Stomach smooth muscle (tissue), 2 donors: Measurements from ENCODE around the gene ASTL.

Experiments
- H3K27ac ChIP-seq: one replicate; pipeline ENCODE4 v1.7.0; 2013; ENCODE audit warnings: mild to moderate bottlenecking, low read length, inconsistent platforms
- H3K27me3 ChIP-seq, 2 donors: one replicate each; pipeline ENCODE4 v1.7.0; 2013; ENCODE audit warnings: low read length in 2 of 2; ENCODE audit not compliant: insufficient read depth in 2 of 2, control insufficient read depth in 1 of 2
- H3K36me3 ChIP-seq, 2 donors: one replicate each; pipeline ENCODE4 v1.7.0; 2013; ENCODE audit warnings: low read length in 2 of 2; ENCODE audit not compliant: control insufficient read depth in 2 of 2, insufficient read depth in 2 of 2
- H3K4me1 ChIP-seq: one replicate; pipeline ENCODE4 v1.7.0; 2013; ENCODE audit warnings: low read length; ENCODE audit not compliant: control insufficient read depth, insufficient read depth
- H3K4me3 ChIP-seq, 2 donors: one replicate each; pipeline ENCODE4 v1.7.0; 2013; ENCODE audit warnings: low read length in 2 of 2
- H3K9ac ChIP-seq, 2 donors: one replicate each; pipeline ENCODE4 v1.7.0; 2013; ENCODE audit warnings: low read length in 2 of 2, mild to moderate bottlenecking in 1 of 2
- H3K9me3 ChIP-seq, 2 donors: one replicate each; pipeline ENCODE4 v1.7.0; 2013; ENCODE audit warnings: low read length in 2 of 2; ENCODE audit not compliant: control insufficient read depth in 2 of 2
- donor health status: healthy.
- donor health status: Pancreatic carcinoma.

The ASTL gene

GRCh38 chr2:96109361-96109680, 29.0 kb downstream of the ASTL start:
- H3K4me3 ChIP-seq = no peak overlapping the region
- no peak overlapping the region for H3K9ac ChIP-seq
- H3K4me1 ChIP-seq = peaks cover 14% of the 10 kb centered on the region

DNA sequence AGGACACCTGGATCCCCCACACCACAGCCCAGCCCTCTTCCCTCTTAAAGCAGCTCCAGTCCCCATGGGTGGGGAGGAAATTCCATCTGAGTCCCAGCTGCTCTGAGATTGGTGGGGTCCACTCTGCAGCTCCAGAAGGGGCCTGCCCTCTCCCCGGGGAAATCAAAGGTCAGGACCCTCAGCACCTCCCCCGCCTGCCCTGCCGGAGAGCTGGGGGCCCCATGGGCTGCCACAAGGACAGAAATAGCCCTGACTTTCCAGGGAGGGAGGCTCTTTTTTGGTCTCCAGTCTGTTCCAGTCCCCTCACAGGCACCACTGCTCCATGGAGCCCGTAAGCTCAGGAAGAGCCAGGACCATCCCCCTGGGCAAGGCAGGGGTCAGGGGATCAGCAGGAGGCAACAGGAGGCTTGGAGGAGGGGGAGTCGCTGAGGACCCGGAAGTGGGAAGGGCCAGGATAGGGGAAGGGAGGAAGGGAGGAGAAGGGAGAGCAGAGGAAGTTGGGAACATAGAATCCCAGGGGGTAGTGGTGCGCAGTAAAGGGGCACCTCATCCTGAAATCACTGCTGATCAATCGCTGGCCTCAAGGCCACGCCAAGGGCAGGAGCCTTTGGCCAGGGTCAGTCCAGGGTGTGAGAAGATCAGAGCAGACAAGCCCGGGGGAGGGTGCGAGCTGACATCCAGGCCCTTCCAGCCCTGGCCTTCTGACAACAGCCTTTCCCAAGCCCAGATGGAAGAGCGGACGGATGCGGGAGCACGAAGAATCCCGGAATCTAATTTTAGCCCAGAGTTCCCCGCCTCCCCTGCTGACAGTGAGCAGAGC, 29.6 kb downstream of the ASTL start:
- peak overlapping the region in 1 of 2 donors; percentile 28 for H3K9ac ChIP-seq
- no peaks in the 10 kb centered on the region for H3K36me3 ChIP-seq
- H3K27ac ChIP-seq = peak overlapping the region; percentile 37
- peaks cover 0 to 2% of the 10 kb centered on the region in 2 donors for H3K27me3 ChIP-seq
- H3K4me1 ChIP-seq = peaks cover 14% of the 10 kb centered on the region
- no peak overlapping the region for H3K4me3 ChIP-seq
- H3K9me3 ChIP-seq = peaks cover 0 to 11% of the 10 kb centered on the region in 2 donors

More at GRCh38 chr2:96109361-96109680, 29.0 kb downstream of the ASTL start:
- Histone ChIP-seq H3K27ac (no peak overlapping the region), H3K27me3 (peaks cover 0 to 2% of the 10 kb centered on the region in 2 donors), H3K9me3 (peaks cover 0 to 11% of the 10 kb centered on the region in 2 donors), H3K36me3 (no peaks in the 10 kb centered on the region)

- peaks cover 0 to 11% of the 10 kb centered on the region in 2 donors for H3K9me3 ChIP-seq
- H3K4me3 ChIP-seq = no peak overlapping the region
- no peak overlapping the region for H3K9ac ChIP-seq
- H3K27ac ChIP-seq = no peak overlapping the region
- peaks cover 0 to 2% of the 10 kb centered on the region in 2 donors for H3K27me3 ChIP-seq
- H3K4me1 ChIP-seq = peaks cover 14% of the 10 kb centered on the region
- H3K36me3 ChIP-seq = no peaks in the 10 kb centered on the region
These were observed 30.2 kb downstream of the ASTL start for GRCh38 chr2:96108151-96108540.

- H3K27ac ChIP-seq = no peak overlapping the region
- no peak overlapping the region for H3K9ac ChIP-seq
- peaks cover 0 to 11% of the 10 kb centered on the region in 2 donors for H3K9me3 ChIP-seq
- no peak overlapping the region for H3K4me3 ChIP-seq
- H3K4me1 ChIP-seq = peaks cover 14% of the 10 kb centered on the region
- no peaks in the 10 kb centered on the region for H3K36me3 ChIP-seq
- H3K27me3 ChIP-seq = peaks cover 0 to 2% of the 10 kb centered on the region in 2 donors
These were observed 30.6 kb downstream of the ASTL start for GRCh38 chr2:96107708-96108065.

- H3K9ac ChIP-seq = no peak overlapping the region
- peaks cover 14% of the 10 kb centered on the region for H3K4me1 ChIP-seq
- H3K4me3 ChIP-seq = no peak overlapping the region
- H3K27me3 ChIP-seq = peaks cover 0 to 2% of the 10 kb centered on the region in 2 donors
- H3K27ac ChIP-seq = no peak overlapping the region
- H3K9me3 ChIP-seq = peaks cover 0 to 11% of the 10 kb centered on the region in 2 donors
- no peaks in the 10 kb centered on the region for H3K36me3 ChIP-seq
These were observed 31.2 kb downstream of the ASTL start for GRCh38 chr2:96106991-96107707.

DNA sequence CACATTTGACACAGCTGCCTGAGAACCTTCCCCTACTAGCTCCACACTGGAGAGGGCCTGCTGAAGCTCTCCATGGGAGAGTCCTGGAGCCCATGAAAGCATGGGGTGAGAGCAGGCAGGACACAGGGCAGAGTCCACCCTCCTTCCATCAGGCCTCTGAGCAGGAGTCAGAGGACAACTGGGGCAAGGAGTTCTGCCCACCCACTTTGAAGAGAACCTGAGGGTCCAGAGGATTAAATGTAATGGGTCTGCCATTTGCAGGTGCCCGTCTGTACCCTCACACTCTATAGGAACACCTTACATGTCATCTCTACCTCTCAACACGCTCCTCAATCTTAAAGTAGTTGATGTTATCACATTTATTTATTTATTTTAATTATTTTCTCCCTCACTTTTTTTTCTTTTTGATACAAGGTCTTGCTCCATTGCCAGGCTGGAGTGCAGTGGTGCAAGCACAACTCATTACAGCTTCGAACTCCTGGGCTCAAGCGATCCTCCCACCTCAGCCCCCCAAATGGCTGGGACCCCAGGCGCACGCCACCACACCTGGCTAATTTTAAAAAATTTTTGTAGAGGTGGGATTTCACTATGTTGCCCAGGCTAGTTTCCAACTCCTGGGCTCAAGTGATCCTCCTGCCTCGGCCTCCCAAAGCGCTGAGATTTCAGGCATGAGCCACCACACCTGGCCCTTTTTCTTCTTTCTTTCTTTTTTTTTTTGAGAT, 32.1 kb downstream of the ASTL start:
- H3K9ac ChIP-seq = no peak overlapping the region
- H3K4me3 ChIP-seq = no peak overlapping the region
- H3K4me1 ChIP-seq = peaks cover 14% of the 10 kb centered on the region
- H3K27ac ChIP-seq = no peak overlapping the region
- no peaks in the 10 kb centered on the region for H3K36me3 ChIP-seq
- peaks cover 0 to 2% of the 10 kb centered on the region in 2 donors for H3K27me3 ChIP-seq
- H3K9me3 ChIP-seq = peaks cover 0 to 11% of the 10 kb centered on the region in 2 donors

DNA sequence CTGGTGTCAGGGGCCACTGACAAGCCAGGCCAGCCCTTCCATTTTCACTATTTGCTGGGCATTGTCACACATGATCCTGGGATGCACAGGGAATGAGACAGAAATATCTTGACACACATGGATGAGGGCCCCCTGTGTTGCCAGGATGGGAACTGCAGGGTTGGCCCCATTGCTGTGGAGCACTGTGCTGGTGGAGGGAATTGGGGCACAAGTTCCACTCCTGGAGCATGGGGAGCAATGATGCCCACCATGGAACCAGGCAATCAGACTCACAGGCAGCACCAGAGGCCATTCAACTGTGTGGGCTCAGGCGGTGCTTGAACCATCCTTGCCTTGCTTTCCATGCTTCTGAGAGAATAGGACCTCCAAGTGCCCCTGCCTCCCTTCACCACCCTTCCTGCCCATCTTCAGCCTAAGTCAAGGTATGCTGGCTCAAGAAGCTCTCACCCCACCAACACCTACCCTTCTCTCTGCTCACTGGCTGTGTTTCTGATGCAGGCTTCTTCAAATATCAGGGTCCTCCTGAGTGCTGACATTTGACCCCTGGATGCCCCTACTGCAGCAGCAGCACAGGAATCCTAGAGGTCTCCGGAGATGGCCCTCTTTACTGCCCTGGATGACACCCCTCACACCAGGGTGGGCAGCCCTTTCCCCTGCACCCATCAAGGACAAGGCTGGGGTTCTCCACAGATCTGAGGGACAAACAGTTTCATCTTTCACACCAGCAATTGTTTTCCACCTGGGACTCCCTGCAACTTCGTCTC, 33.0 kb downstream of the ASTL start:
- peaks cover 0 to 2% of the 10 kb centered on the region in 2 donors for H3K27me3 ChIP-seq
- H3K9ac ChIP-seq = no peak overlapping the region
- no peaks in the 10 kb centered on the region for H3K36me3 ChIP-seq
- H3K27ac ChIP-seq = no peak overlapping the region
- H3K4me1 ChIP-seq = peaks cover 14% of the 10 kb centered on the region
- H3K4me3 ChIP-seq = peak overlapping the region in 1 of 2 donors; percentile 3
- peaks cover 0 to 11% of the 10 kb centered on the region in 2 donors for H3K9me3 ChIP-seq

GRCh38 chr2:96104487-96104861, 33.8 kb downstream of the ASTL start:
- H3K36me3 ChIP-seq = no peaks in the 10 kb centered on the region
- H3K4me1 ChIP-seq = peaks cover 13% of the 10 kb centered on the region
- no peak overlapping the region for H3K9ac ChIP-seq
- peaks cover 0 to 11% of the 10 kb centered on the region in 2 donors for H3K9me3 ChIP-seq
- peaks cover 0 to 2% of the 10 kb centered on the region in 2 donors for H3K27me3 ChIP-seq
- H3K27ac ChIP-seq = no peak overlapping the region
- no peak overlapping the region for H3K4me3 ChIP-seq

DNA sequence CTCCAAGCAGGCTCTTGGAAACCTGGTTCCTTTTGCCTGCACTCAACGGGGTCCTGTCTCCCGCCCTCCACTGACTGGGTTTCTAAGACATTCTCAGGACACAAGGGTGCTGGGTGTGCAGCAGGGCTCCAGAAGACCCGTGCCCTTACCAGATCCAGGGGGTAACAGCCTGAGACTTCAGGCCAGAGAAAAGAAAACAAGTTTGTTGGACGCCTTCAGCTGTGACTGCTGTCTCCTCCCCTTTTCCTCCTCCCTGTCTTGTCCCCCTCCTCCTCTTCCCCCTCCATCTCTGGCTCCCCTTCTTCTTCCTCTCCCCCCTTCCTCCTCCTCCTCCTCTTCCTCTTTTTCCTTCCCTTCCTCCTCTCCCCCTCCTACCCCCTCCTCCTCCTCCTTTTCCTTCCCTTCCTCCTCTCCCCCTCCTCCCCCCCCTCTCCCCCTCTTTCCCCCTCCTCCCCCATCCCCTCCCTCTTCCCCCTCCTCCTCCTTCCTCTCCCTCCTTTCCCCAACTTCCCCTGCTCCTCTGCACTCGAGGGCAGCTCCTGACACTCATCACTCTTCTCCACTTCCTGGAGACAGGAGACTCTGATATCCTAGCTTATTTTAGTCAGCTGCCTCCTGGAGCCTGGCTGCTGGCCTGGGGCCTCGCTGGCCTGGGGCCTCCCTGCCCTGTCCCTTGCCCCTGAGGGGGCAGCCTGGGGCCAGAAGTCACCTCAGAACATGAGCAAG, 34.4 kb downstream of the ASTL start:
- H3K36me3 ChIP-seq = no peaks in the 10 kb centered on the region
- no peak overlapping the region for H3K4me3 ChIP-seq
- no peaks in the 10 kb centered on the region for H3K27me3 ChIP-seq
- H3K9me3 ChIP-seq = peaks cover 0 to 11% of the 10 kb centered on the region in 2 donors
- no peak overlapping the region for H3K9ac ChIP-seq
- no peak overlapping the region for H3K27ac ChIP-seq
- peaks cover 11% of the 10 kb centered on the region for H3K4me1 ChIP-seq
